Forelimb muscle (tissue), 1 donor: ENCODE measurements around the gene ULK4. TPM values are rescaled to one million over a fixed set of nuclear protein-coding genes. Genes with fewer than 3 reads are reported as not detected.
"Not testable (repeated sequence)": the region's sequence is repeated elsewhere in the genome, so short reads cannot be mapped to it uniquely, and the experiment has no call there.

Experiments used
- DNase-seq: peaks from one replicate; pipeline ENCODE4 v3.0.0-alpha.2; 2013; ENCODE audit warnings: low read depth
- polyA plus RNA-seq: library from polyadenylated mRNA; unstranded; fragments of 120-200 nt; gene quantifications from one replicate; pipeline ENCODE4 v1.2.1, GENCODE V29; 2013; ENCODE audit not compliant: insufficient read length

The ULK4 gene
- polyA plus RNA-seq, 1 donor, result 2.4 TPM

DNA sequence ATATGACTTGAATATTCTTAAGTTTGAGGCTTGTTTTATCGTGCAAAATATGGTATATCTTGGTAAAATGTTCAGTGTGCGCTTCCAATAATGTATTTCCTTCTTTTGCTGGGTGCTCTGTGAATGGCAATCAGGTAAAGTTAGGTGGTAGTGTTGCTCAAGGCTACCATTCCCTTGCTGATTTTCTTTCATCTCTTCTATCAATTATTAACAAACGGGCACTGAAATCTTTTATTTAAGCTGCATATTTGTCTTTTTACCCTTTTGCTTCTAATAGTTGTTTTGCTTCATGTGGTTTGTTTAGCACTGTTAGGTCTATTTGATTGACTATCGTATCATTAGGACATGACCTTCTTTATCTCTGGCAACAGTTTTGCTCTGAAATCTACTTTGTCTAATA lies 520.3 kb downstream of the ULK4 start:
- no peak for DNase-seq

GRCh38 chr3:41441139-41441538 lies 520.8 kb downstream of the ULK4 start:
- no peak for DNase-seq

DNA sequence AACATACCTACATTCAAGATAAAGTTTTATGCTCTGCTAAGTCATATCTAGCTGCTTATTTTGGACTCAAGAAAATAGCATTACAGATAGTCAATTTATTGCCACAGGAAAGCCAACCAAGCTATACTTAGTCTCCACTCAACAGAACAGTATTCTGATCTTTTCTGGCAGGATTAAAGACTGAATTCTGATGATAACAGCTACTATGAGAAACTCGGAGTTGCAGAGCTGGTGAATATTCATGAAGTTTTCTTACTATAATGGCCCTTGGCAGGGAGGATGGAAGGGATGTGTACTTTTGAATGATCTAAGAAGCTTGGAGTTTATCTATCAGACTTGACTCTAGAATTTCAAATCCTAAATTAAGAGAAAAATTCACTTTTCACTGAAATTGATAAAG lies 524.9 kb downstream of the ULK4 start:
- DNase-seq, result no peak

- no peak for DNase-seq
These were observed 527.1 kb downstream of the ULK4 start for GRCh38 chr3:41434781-41435180.

DNA sequence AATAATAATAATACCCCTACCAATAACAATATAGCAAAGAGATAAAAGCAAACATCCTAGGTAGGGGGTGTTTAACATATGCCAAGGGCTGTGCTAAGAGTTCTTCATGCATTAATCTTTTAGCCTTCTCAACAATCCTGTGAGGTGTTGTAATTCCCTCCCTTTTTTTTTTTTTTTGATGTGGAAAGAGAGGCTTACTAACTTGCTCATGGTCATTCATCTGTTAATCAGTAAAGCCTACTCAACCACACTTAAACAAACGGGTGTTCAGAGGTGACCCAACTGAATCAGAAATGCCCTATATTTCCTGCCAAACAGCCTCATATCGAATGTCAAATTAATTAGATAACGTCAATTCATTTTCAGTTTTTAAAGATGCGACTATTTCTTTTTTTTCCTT lies 530.5 kb downstream of the ULK4 start:
- no peak for DNase-seq

- DNase-seq, result no peak
These were observed 531.0 kb downstream of the ULK4 start for GRCh38 chr3:41430886-41431285.

GRCh38 chr3:41430391-41430790 lies 531.5 kb downstream of the ULK4 start:
- DNase-seq, result no peak

GRCh38 chr3:41426485-41426884 lies 535.4 kb downstream of the ULK4 start:
- DNase-seq, result no peak

- DNase-seq, result no peak
These were observed 537.2 kb downstream of the ULK4 start for GRCh38 chr3:41424543-41425300.

- no peak for DNase-seq
These were observed 542.1 kb downstream of the ULK4 start for GRCh38 chr3:41419809-41420208.

DNA sequence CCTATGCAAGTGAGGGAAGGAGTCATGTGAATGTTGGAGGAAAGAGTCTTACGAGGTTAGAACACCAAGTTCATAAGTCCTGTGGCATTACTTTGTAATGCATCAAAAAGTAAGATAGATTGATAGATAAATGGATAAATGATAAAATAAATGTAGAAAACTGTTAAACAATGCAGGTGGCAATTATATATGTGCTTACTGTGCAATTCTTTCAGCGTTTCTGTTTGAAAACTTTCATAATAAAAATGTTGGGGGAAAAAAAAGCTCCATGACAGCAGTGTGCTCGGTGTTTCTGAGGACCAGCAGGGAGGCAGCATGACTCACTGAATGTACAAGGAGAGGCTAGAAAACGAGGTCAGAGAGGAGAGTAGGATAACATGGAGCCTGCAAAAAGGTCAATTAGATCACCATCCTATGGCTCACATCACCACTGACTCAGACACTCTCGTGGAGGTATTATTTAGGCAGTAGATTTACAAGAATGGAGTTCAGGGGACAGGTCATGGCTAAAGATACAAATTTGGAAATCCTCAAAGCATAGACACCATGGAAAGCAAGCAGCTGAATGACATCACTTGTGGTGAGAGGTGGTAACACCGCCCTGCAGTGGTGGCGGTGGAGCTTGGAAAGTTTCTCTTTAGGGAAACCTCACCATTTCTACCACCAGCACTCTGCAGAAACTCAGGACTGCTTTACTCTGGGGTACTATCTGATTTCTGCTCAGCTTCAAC lies 542.8 kb downstream of the ULK4 start:
- no peak for DNase-seq

DNA sequence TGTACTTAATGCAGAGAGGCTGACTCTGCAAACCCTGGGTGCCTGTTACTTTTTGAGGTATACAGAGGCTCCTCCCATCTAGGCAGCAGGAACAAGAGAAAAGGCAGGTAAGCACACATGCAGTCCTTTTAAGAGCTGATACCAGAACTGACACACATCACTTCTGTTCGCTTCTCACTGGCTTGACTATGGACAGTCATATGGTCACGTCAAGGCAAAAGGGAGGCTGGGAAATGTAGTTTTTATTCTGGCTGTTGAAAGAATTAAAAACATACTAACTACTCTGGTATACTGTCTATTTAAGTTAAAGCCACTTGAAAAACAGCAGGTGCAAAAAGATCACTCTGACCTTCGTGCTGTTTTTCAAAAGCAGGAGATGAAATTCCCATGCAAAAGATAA lies 544.3 kb downstream of the ULK4 start:
- DNase-seq, result no peak

GRCh38 chr3:41411065-41411464 lies 550.8 kb downstream of the ULK4 start:
- DNase-seq, result no peak

GRCh38 chr3:41405466-41405865 lies 556.4 kb downstream of the ULK4 start:
- no peak for DNase-seq

DNA sequence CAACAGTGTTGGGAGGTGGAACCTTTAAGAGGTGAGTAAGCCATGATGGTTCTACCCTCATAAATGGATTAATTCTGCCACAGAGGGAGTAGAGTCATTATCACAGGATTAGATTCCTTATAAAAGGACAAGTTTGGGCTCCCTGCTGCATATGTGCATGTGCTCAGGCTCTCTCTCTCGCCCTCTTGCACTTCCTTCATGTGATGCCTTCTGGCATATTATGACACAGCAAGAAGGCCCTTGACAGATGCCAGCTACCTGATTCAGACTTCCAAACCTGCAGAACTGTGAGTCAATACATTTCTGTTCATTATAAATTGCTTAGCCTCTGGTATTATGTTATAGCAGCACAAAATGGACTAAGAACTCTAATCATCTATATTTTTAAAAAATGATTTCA lies 557.3 kb downstream of the ULK4 start:
- no peak for DNase-seq

DNA sequence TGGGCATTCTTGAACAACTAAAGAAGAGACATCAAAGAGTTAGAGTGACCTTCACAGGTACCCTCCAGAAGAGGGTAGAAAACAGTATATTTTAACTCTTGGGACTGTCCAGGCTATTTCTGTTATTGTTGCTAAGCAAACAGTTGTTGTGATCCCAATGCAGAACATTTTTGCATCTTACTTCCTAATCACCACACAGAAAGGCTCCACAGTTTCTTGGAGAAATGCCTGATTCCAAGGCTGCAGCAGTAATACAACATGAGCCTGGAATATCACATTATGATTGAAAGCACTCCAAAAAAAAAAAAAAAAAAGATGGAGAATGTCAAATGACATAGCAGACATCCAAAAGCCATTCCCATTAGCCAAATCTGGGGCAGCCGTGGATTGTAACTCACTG lies 567.0 kb downstream of the ULK4 start:
- DNase-seq, result peak; percentile 6

DNA sequence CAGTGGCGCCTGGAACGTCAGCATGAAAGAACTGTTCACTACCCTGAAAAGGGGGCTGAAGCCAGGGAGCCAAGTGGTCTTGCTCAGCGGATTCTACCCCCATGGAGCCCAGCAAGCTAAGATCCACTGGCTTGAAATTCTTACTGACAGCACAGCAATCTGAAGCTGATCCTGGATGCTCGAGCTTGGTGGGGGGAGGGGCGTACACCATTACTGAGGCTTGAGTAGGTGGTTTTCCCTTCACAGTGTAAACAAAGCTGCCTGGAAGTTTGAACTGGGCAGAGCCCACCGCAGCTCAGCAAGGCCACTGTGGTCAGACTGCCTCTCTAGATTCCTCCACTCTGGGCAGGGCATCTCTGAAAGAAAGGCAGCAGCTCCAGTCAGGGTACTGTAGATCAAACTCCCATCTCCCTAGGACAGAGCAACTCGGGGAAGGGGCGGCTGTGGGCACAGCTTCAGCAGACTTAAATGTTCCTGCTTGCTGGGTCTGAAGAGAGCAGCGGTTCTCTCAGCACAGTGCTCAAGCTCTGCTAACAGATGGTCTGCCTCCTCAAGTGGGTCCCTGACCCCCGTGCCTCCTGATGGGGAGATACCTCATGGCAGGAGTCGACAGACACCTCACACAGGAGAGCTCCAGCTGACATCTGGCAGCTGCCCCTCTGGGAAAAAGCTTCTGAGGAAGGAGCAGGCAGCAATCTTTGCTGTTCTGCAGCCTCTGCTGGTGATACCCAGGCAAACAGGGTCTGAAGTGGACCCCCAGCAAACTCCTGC lies 591.0 kb downstream of the ULK4 start:
- not testable (repeated sequence) for DNase-seq

- DNase-seq, result no peak
These were observed 591.6 kb downstream of the ULK4 start for GRCh38 chr3:41370307-41370706.

GRCh38 chr3:41369838-41370237 lies 592.1 kb downstream of the ULK4 start:
- DNase-seq, result peak; percentile 19

DNA sequence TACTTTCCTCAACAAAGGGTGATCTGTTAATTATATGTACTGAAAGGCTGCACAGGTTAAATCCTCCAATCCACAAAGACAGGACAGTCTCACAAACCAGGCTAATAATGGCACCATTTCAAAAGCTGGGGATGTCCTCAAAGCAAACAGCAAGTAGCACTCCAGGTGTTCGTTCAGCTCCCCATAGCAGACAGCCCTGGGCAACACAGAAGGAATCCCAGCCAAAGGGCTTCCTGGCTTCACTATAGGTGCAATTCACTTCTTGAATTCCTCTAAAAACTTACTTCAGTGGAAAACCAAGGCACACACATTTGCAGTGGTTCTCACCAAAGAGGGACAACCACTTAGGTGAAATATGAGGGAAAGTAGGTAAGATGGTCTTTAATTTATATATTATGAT lies 595.9 kb downstream of the ULK4 start:
- no peak for DNase-seq

DNA sequence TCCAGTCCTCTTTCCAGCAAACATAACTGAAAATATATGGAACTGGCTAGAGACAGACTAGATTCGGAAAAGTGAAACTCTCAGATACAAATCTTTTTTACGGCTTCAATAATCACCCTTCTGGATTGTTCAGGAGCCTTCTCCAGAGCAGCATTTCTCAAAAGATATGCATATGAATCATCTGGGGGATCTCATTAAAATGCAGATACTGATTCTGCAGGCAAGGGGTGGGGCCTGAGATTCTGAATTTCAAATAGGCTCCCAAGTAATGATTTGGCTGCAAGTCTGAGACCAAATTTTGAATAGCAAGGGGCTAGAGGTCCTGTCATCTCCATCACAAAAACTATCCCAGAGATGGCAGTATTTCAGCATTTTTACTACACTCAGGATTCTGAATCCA lies 597.2 kb downstream of the ULK4 start:
- DNase-seq, result no peak

DNA sequence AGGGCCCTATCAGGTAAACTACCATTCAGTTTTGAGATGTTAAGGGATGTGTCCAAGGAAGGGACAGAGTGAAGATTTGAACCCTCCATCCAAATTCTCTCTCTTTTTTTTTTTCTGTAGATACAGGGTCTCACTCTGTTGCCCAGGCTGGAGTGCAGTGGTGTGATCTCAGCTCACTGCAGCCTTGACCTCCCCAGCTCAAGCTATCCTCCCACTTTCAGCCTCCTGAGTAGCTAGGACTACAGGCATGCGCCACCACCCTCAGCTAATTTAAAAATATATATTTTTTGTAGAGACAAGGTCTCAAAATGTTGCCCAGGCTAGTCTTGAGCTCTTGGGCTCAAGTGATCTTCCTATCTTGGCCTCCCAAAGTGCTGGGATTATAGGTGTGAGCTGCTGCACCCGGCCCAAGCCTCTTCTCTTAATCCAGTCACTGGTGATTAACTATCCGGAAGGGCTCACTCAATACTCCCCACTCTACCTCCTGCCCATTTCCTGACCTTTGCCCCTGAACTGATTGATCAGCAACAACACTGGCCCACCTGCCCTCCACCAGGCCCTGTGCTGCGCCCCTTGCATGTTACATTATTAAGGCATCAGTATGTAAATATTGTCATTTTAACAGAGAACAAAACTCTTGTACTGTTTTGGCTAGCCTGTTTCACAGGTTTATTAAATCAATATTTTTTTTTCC lies 597.9 kb downstream of the ULK4 start:
- no peak for DNase-seq
